Measurements from ENCODE around the gene IFI30. TPM values are rescaled to one million over a fixed set of nuclear protein-coding genes. Genes with fewer than 3 reads are reported as not detected.

The IFI30 gene
- total RNA-seq, 1 experiment from 2014 or later: 22.4 TPM

- intact Hi-C loops (cut with micrococcal nuclease; ENCODE audit: unreplicated experiment): no loop called here
- no TSS peak for BruUV-seq (replicated peaks)
- Mint-ChIP-seq H3K27ac (ENCODE audit: unreplicated experiment) (no peak overlapping the region), H3K4me3 (ENCODE audit: low read depth, unreplicated experiment) (no peak overlapping the region), H3K36me3 (ENCODE audit: insufficient read depth, unreplicated experiment) (peaks cover 12% of the 10 kb centered on the region), H3K4me1 (ENCODE audit: low read depth, unreplicated experiment) (peaks cover 5% of the 10 kb centered on the region), H3K9me3 (ENCODE audit: low read depth, unreplicated experiment) (no peaks in the 10 kb centered on the region), H3K27me3 (ENCODE audit: unreplicated experiment) (no peaks in the 10 kb centered on the region)
- no peak for TF ChIP-seq CTCF (IDR thresholded peaks at IDR 0.05; ENCODE audit: unreplicated experiment)
- DNase-seq: no peak
- CTCF ChIA-PET: no interaction called here
Observed at GRCh38 chr19:18147396-18147795, 26.2 kb upstream of the IFI30 start.

GRCh38 chr19:18149596-18149975 is 24.0 kb upstream of the IFI30 start:
- no peak for DNase-seq
- Mint-ChIP-seq H3K36me3 (ENCODE audit: insufficient read depth, unreplicated experiment) (peaks cover 31% of the 10 kb centered on the region), H3K4me3 (ENCODE audit: low read depth, unreplicated experiment) (no peak overlapping the region), H3K9me3 (ENCODE audit: low read depth, unreplicated experiment) (no peaks in the 10 kb centered on the region), H3K27me3 (ENCODE audit: unreplicated experiment) (no peaks in the 10 kb centered on the region), H3K27ac (ENCODE audit: unreplicated experiment) (no peak overlapping the region), H3K4me1 (ENCODE audit: low read depth, unreplicated experiment) (peaks cover 18% of the 10 kb centered on the region)
- BruUV-seq (replicated peaks): no TSS peak
- CTCF ChIA-PET: no interaction called here
- no peak for TF ChIP-seq CTCF (IDR thresholded peaks at IDR 0.05; ENCODE audit: unreplicated experiment)
- intact Hi-C loops (cut with micrococcal nuclease; ENCODE audit: unreplicated experiment): no loop called here

- Mint-ChIP-seq H3K4me1 (ENCODE audit: low read depth, unreplicated experiment) (peaks cover 20% of the 10 kb centered on the region), H3K36me3 (ENCODE audit: insufficient read depth, unreplicated experiment) (peaks cover 29% of the 10 kb centered on the region), H3K27ac (ENCODE audit: unreplicated experiment) (no peak overlapping the region), H3K4me3 (ENCODE audit: low read depth, unreplicated experiment) (peak overlapping the region; percentile 90), H3K27me3 (ENCODE audit: unreplicated experiment) (no peaks in the 10 kb centered on the region), H3K9me3 (ENCODE audit: low read depth, unreplicated experiment) (no peaks in the 10 kb centered on the region)
- DNase-seq: no peak
- intact Hi-C loops (cut with micrococcal nuclease; ENCODE audit: unreplicated experiment): loop anchor here (5.0 kb wide), 1 partner anchor 39 kb away; no protein-coding TSS in a partner anchor
- TF ChIP-seq CTCF (IDR thresholded peaks at IDR 0.05; ENCODE audit: unreplicated experiment): no peak
- no TSS peak for BruUV-seq (replicated peaks)
- CTCF ChIA-PET: interaction anchor here (2.6 kb wide), 1 partner anchor 39 kb away, joined by 20 read pairs; no protein-coding TSS in a partner anchor
Observed at GRCh38 chr19:18150776-18151624, 22.6 kb upstream of the IFI30 start.

- DNase-seq: peak; percentile 89
- BruUV-seq (replicated peaks): TSS peak; percentile 95
- CTCF ChIA-PET: interaction anchor here (2.6 kb wide), 1 partner anchor 40 kb away, joined by 20 read pairs; no protein-coding TSS in a partner anchor
- Mint-ChIP-seq H3K27ac (ENCODE audit: unreplicated experiment) (peak overlapping the region; percentile 96), H3K9me3 (ENCODE audit: low read depth, unreplicated experiment) (no peaks in the 10 kb centered on the region), H3K4me3 (ENCODE audit: low read depth, unreplicated experiment) (peak overlapping the region; percentile 90), H3K36me3 (ENCODE audit: insufficient read depth, unreplicated experiment) (peaks cover 38% of the 10 kb centered on the region), H3K4me1 (ENCODE audit: low read depth, unreplicated experiment) (peaks cover 27% of the 10 kb centered on the region), H3K27me3 (ENCODE audit: unreplicated experiment) (no peaks in the 10 kb centered on the region)
- intact Hi-C loops (cut with micrococcal nuclease; ENCODE audit: unreplicated experiment): loop anchor here (5.0 kb wide), 1 partner anchor 40 kb away; no protein-coding TSS in a partner anchor
- no peak for TF ChIP-seq CTCF (IDR thresholded peaks at IDR 0.05; ENCODE audit: unreplicated experiment)
Observed at GRCh38 chr19:18152442-18152816, 21.2 kb upstream of the IFI30 start.

Measured in Calu3 (cell line).